Posterior cingulate gyrus (tissue), 11 donors: Measurements from ENCODE around the gene FNDC11.

Source experiments
- DNase-seq, 10 donors: peaks; one replicate each; pipeline versions ENCODE4 v3.0.0 to v3.0.0-alpha.2; 2020 to 2021; ENCODE audit warnings: mixed read lengths in 3 of 10
- intact Hi-C: fragments of 100-400 bp; cut with DNase I; formaldehyde crosslinking; loops from one replicate; pipeline ENCODE4 v1.15.1; 2023

The FNDC11 gene

GRCh38 chr20:63574156-63574828 lies 20.3 kb downstream of the FNDC11 start, which contains the start of gene HELZ2:
Gene HELZ2 (minus strand): TSS chr20:63574239. CDS start chr20:63572385, 1,854 bp downstream.
- intact Hi-C loops, result no loop called here
- DNase-seq, result peak in 4 of 10 donors; percentile 24 to 39 (median 34)

GRCh38 chr20:63574829-63575743 lies 21.1 kb downstream of the FNDC11 start:
- no peak for DNase-seq
- intact Hi-C loops, result no loop called here

GRCh38 chr20:63576311-63576710 lies 22.4 kb downstream of the FNDC11 start:
- intact Hi-C loops, result no loop called here
- DNase-seq, result no peak

GRCh38 chr20:63577317-63577894 lies 23.4 kb downstream of the FNDC11 start:
- intact Hi-C loops, result no loop called here
- DNase-seq, result peak in 4 of 10 donors; percentile 24 to 58 (median 32)

DNA sequence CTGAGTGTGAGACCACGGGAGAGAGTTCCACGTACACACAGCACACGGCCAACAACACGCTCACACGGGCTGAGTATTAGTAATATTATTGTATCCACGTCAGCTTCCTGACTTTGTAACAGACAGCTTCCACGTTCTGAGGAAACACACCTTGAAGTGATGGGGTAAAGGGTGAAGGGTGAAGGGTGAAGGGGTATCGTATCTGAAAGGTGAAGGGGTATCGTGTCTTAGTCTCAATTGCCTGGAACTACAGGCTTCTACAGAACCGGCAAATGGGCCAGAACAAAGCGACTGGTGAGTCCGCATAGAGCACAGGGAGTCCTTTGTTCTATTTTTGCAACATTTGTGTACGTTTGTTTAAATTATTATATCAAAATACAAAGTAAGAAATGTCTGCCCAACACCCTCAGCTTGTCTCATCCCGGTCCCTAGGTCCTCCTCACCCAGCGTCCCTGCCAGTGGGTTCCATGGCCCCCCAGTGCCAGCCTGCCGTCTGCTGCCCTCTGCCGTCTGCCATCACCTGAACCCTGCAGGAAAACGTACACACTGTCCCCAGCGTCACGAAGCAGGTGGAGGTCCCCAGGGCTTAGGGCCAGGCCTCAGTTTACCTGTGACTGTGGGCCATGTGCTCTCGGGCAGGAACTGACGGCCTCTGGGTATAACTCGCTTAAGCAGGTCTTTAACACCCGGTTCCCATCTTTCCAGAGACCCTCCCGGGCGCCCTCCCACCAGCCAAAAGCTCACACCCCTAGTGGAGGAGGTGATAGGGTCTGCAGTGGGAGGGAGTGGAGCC lies 24.5 kb downstream of the FNDC11 start:
- DNase-seq, result no peak
- intact Hi-C loops, result no loop called here

- intact Hi-C loops, result no loop called here
- DNase-seq, result no peak
These were observed 25.2 kb downstream of the FNDC11 start for GRCh38 chr20:63579017-63579694.

DNA sequence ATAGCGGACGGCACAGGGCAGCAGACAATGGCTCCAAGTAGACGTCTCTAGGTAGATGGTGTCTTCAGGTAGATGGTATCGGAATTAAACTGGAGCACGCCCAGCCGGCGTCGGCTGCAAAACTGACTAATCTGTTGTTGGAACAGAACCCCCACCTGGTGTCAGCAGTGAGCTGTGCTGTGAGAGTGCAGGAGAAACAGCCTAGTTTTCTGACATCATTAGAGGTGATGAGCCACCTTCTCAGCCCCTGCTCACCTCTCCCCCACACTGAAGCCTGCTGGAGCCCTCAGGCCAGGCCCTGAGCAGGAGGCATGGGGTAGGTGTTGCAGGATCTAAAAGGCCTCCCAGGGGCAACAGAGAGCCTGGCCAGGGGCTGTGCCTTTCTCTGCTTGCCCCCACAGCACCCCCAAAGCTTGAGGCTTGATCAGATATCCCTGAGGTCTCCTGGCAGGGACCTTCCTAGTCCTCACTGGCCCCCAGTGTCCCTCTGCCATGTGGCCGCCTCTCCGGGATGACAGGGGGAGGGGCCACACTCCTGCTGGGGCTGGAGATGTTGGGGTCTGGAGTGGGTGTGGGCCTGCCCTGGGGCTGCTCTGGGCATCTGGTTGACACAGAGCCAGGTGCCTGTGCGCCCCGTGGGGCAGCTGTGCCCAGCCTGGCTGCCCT lies 27.0 kb downstream of the FNDC11 start:
- intact Hi-C loops, result no loop called here
- peak in 6 of 10 donors; percentile 23 to 87 (median 40) for DNase-seq

DNA sequence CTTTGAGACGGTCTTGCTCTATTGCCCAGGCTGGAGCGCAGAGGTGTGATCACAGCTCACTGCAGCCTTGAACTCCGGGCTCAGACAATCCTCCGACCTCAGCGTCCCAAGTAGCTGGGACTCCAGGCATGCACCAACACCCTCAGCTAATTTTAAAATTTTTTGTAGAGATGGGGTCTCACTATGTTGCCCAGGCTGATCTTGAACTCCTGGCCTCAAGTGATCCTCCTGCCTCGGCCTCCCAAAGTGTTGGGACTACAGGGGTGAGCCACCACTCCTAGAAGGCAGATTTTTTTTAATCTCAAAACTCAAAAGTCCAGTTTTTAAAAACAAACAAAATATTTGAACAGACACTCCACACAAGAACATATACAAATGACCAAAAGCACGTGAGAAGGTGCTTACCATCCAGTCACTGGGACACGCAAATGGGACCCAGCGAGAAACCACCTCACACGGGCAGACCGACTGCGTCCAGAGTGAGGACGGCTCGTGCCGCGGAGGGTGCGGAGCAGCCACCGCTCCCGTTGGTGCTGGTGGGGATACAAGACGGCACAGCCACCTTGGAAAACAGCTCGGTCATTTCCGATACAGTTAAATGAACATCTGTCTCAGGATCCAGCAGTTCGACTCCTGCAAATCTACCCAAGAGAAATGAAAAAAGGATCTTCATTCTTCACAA lies 28.6 kb downstream of the FNDC11 start:
- intact Hi-C loops, result no loop called here
- DNase-seq, result no peak

- intact Hi-C loops, result no loop called here
These were observed 31.9 kb downstream of the FNDC11 start for GRCh38 chr20:63585616-63586565.

GRCh38 chr20:63586797-63587196 lies 32.8 kb downstream of the FNDC11 start:
- intact Hi-C loops, result no loop called here

More at GRCh38 chr20:63585616-63586565, 31.9 kb downstream of the FNDC11 start:
- peak in 2 of 10 donors; percentile 18 to 57 for DNase-seq

GRCh38 chr20:63587256-63587655 lies 33.3 kb downstream of the FNDC11 start:
- DNase-seq, result peak in 1 of 10 donors; percentile 47
- intact Hi-C loops, result no loop called here

More at GRCh38 chr20:63586797-63587196, 32.8 kb downstream of the FNDC11 start:
- peak in 1 of 10 donors; percentile 70 for DNase-seq

GRCh38 chr20:63587776-63588591 lies 34.0 kb downstream of the FNDC11 start:
- DNase-seq, result peak in 1 of 10 donors; percentile 64
- intact Hi-C loops, result no loop called here

DNA sequence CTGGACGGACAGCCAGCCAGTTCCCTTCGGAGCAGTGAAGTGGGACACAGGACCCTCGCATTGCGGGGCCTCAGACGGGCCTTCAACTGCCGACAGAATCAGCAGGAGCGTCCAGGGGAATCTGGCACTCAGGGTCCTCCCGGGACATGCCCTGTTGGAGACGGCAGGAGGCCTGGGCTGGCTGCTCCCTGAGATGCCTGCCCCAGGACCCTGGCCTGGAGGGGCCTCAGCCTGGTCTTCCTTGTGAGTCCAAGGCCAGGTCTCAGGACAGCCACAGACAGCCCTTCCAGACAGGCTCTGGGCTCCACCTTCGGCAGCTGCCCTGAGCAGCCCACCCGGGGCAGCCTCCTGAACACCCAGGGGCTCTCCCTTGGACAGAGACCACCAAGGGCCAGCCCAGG lies 34.7 kb downstream of the FNDC11 start:
- intact Hi-C loops, result no loop called here
- DNase-seq, result peak in 1 of 10 donors; percentile 88

GRCh38 chr20:63589261-63590217 lies 35.6 kb downstream of the FNDC11 start:
- intact Hi-C loops, result no loop called here
- peak in 1 of 10 donors; percentile 73 for DNase-seq
